Measurements from ENCODE around the gene FMNL2.

DNA sequence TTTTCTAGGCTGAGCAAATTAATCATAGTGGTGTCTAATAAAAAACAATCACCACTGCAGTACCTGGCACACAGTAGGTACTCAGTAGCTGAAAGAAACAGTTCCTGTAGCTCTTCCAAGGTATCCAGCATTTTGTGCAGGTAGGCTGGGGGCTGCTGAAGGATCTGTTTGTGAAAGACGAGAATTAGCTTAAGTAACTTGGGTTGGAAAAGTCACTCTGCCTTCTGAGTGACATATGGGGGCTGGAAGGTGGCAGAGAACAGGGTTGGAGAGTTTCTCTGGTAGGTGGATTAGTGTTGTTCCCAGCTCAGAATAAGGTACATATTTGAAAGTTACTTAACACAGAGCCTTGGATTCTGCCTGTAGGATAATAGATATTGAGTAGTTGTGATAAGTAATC is 72.8 kb downstream of the FMNL2 start:
- no peak for TF ChIP-seq GABPA (IDR thresholded peaks at IDR 0.05 in 1 of 2, conservative IDR thresholded peaks at IDR 0.05 in 1 of 2)
- TF ChIP-seq, protein P1, sequence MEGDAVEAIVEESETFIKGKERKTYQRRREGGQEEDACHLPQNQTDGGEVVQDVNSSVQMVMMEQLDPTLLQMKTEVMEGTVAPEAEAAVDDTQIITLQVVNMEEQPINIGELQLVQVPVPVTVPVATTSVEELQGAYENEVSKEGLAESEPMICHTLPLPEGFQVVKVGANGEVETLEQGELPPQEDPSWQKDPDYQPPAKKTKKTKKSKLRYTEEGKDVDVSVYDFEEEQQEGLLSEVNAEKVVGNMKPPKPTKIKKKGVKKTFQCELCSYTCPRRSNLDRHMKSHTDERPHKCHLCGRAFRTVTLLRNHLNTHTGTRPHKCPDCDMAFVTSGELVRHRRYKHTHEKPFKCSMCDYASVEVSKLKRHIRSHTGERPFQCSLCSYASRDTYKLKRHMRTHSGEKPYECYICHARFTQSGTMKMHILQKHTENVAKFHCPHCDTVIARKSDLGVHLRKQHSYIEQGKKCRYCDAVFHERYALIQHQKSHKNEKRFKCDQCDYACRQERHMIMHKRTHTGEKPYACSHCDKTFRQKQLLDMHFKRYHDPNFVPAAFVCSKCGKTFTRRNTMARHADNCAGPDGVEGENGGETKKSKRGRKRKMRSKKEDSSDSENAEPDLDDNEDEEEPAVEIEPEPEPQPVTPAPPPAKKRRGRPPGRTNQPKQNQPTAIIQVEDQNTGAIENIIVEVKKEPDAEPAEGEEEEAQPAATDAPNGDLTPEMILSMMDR (IDR thresholded peaks at IDR 0.05; ENCODE audit: low read depth, low read length, missing input control): no peak
- TF ChIP-seq RAD21 (IDR thresholded peaks at IDR 0.05): no peak
- TF ChIP-seq, protein P2, sequence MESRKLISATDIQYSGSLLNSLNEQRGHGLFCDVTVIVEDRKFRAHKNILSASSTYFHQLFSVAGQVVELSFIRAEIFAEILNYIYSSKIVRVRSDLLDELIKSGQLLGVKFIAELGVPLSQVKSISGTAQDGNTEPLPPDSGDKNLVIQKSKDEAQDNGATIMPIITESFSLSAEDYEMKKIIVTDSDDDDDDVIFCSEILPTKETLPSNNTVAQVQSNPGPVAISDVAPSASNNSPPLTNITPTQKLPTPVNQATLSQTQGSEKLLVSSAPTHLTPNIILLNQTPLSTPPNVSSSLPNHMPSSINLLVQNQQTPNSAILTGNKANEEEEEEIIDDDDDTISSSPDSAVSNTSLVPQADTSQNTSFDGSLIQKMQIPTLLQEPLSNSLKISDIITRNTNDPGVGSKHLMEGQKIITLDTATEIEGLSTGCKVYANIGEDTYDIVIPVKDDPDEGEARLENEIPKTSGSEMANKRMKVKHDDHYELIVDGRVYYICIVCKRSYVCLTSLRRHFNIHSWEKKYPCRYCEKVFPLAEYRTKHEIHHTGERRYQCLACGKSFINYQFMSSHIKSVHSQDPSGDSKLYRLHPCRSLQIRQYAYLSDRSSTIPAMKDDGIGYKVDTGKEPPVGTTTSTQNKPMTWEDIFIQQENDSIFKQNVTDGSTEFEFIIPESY (IDR thresholded peaks at IDR 0.05): no peak
- TF ChIP-seq, protein P3, sequence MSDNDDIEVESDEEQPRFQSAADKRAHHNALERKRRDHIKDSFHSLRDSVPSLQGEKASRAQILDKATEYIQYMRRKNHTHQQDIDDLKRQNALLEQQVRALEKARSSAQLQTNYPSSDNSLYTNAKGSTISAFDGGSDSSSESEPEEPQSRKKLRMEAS (IDR thresholded peaks at IDR 0.05): no peak
- no peak for TF ChIP-seq JUND (IDR thresholded peaks at IDR 0.05)
- TF ChIP-seq, protein P4, sequence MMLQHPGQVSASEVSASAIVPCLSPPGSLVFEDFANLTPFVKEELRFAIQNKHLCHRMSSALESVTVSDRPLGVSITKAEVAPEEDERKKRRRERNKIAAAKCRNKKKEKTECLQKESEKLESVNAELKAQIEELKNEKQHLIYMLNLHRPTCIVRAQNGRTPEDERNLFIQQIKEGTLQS (IDR thresholded peaks at IDR 0.05): no peak
- TF ChIP-seq TAF1 (conservative IDR thresholded peaks at IDR 0.05): no peak
